Measurements from ENCODE around the gene UCK1.

- TF ChIP-seq CTCF (IDR thresholded peaks at IDR 0.05) (no peak), POLR2AphosphoS5 (IDR thresholded peaks at IDR 0.05) (no peak)
Observed at GRCh38 chr9:131554843-131555351, 23.8 kb upstream of the UCK1 start.
